ENCODE measurements around the gene CBFA2T2.
A peak's percentile ranks its signal among the peaks of the same experiment; 100 is the strongest.
"Not testable (repeated sequence)": the region's sequence is repeated elsewhere in the genome, so short reads cannot be mapped to it uniquely, and the experiment has no call there.

CBFA2T2 gene

GRCh38 chr20:33687993-33688937 lies 198.4 kb downstream of the CBFA2T2 start:
- Mint-ChIP-seq H3K27ac (peak overlapping the region; percentile 79), H3K4me1 (ENCODE audit: low read depth) (peaks cover 31% of the 10 kb centered on the region), H3K9me3 (no peaks in the 10 kb centered on the region), H3K27me3 (no peaks in the 10 kb centered on the region), H3K4me3 (no peak overlapping the region), H3K36me3 (ENCODE audit: low read depth) (no peaks in the 10 kb centered on the region)
- intact Hi-C loops (cut with micrococcal nuclease) = loop anchor here (2.0 to 5.0 kb wide), 2 partner anchors 33 to 44 kb away; partner anchors contain the start of genes PXMP4 and ZNF341

- H3K4me1 Mint-ChIP-seq (ENCODE audit: low read depth) = peaks cover 31% of the 10 kb centered on the region
- intact Hi-C loops (cut with micrococcal nuclease) = loop anchor here (5.0 kb wide), 1 partner anchor 43 kb away; the partner anchor contains the start of gene ZNF341
- H3K4me3 Mint-ChIP-seq = no peak overlapping the region
- no peaks in the 10 kb centered on the region for H3K36me3 Mint-ChIP-seq (ENCODE audit: low read depth)
- H3K9me3 Mint-ChIP-seq = no peaks in the 10 kb centered on the region
- no peaks in the 10 kb centered on the region for H3K27me3 Mint-ChIP-seq
- no peak overlapping the region for H3K27ac Mint-ChIP-seq
Observed at GRCh38 chr20:33688938-33689424, 199.1 kb downstream of the CBFA2T2 start.

- intact Hi-C loops (cut with micrococcal nuclease) = loop anchor here (5.0 kb wide), 1 partner anchor 43 kb away; the partner anchor contains the start of gene ZNF341
- no peak overlapping the region for H3K27ac Mint-ChIP-seq
- H3K4me3 Mint-ChIP-seq = no peak overlapping the region
- H3K9me3 Mint-ChIP-seq = no peaks in the 10 kb centered on the region
- no peaks in the 10 kb centered on the region for H3K27me3 Mint-ChIP-seq
- H3K4me1 Mint-ChIP-seq (ENCODE audit: low read depth) = peaks cover 30% of the 10 kb centered on the region
- no peaks in the 10 kb centered on the region for H3K36me3 Mint-ChIP-seq (ENCODE audit: low read depth)
Observed at GRCh38 chr20:33689493-33689892, 199.6 kb downstream of the CBFA2T2 start.

GRCh38 chr20:33689973-33690372 lies 200.1 kb downstream of the CBFA2T2 start:
- H3K36me3 Mint-ChIP-seq (ENCODE audit: low read depth) = no peaks in the 10 kb centered on the region
- no peak overlapping the region for H3K27ac Mint-ChIP-seq
- H3K4me3 Mint-ChIP-seq = no peak overlapping the region
- H3K4me1 Mint-ChIP-seq (ENCODE audit: low read depth) = peaks cover 25% of the 10 kb centered on the region
- intact Hi-C loops (cut with micrococcal nuclease) = loop anchor here (5.0 kb wide), 1 partner anchor 42 kb away; the partner anchor contains the start of gene ZNF341
- no peaks in the 10 kb centered on the region for H3K9me3 Mint-ChIP-seq
- no peaks in the 10 kb centered on the region for H3K27me3 Mint-ChIP-seq

GRCh38 chr20:33693289-33693688 lies 203.4 kb downstream of the CBFA2T2 start:
- H3K36me3 Mint-ChIP-seq (ENCODE audit: low read depth) = no peaks in the 10 kb centered on the region
- H3K27me3 Mint-ChIP-seq = no peaks in the 10 kb centered on the region
- H3K27ac Mint-ChIP-seq = no peak overlapping the region
- intact Hi-C loops (cut with micrococcal nuclease) = no loop called here
- no peak overlapping the region for H3K4me3 Mint-ChIP-seq
- H3K4me1 Mint-ChIP-seq (ENCODE audit: low read depth) = peaks cover 5% of the 10 kb centered on the region
- H3K9me3 Mint-ChIP-seq = no peaks in the 10 kb centered on the region

GRCh38 chr20:33693741-33694638 lies 204.1 kb downstream of the CBFA2T2 start:
- Mint-ChIP-seq H3K27me3 (no peaks in the 10 kb centered on the region), H3K4me3 (no peak overlapping the region), H3K27ac (no peak overlapping the region), H3K36me3 (ENCODE audit: low read depth) (no peaks in the 10 kb centered on the region), H3K9me3 (peaks cover 5% of the 10 kb centered on the region), H3K4me1 (ENCODE audit: low read depth) (peaks cover 5% of the 10 kb centered on the region)
- intact Hi-C loops (cut with micrococcal nuclease) = no loop called here

- Mint-ChIP-seq H3K4me3 (no peak overlapping the region), H3K36me3 (ENCODE audit: low read depth) (no peaks in the 10 kb centered on the region), H3K4me1 (ENCODE audit: low read depth) (peaks cover 5% of the 10 kb centered on the region), H3K27ac (no peak overlapping the region), H3K27me3 (no peaks in the 10 kb centered on the region), H3K9me3 (peaks cover 5% of the 10 kb centered on the region)
- intact Hi-C loops (cut with micrococcal nuclease) = no loop called here
Observed at GRCh38 chr20:33694639-33695012, 204.7 kb downstream of the CBFA2T2 start.

- Mint-ChIP-seq H3K9me3 (peaks cover 13% of the 10 kb centered on the region), H3K27ac (no peak overlapping the region), H3K4me3 (no peak overlapping the region), H3K27me3 (no peaks in the 10 kb centered on the region), H3K4me1 (ENCODE audit: low read depth) (no peaks in the 10 kb centered on the region), H3K36me3 (ENCODE audit: low read depth) (no peaks in the 10 kb centered on the region)
- intact Hi-C loops (cut with micrococcal nuclease) = no loop called here
Observed at GRCh38 chr20:33696448-33696847, 206.6 kb downstream of the CBFA2T2 start.

- intact Hi-C loops (cut with micrococcal nuclease) = no loop called here
- no peaks in the 10 kb centered on the region for H3K36me3 Mint-ChIP-seq (ENCODE audit: low read depth)
- H3K9me3 Mint-ChIP-seq = peaks cover 13% of the 10 kb centered on the region
- no peaks in the 10 kb centered on the region for H3K4me1 Mint-ChIP-seq (ENCODE audit: low read depth)
- no peaks in the 10 kb centered on the region for H3K27me3 Mint-ChIP-seq
- H3K27ac Mint-ChIP-seq = peak overlapping the region; percentile 24
- no peak overlapping the region for H3K4me3 Mint-ChIP-seq
Observed at GRCh38 chr20:33697129-33697528, 207.2 kb downstream of the CBFA2T2 start.

GRCh38 chr20:33698966-33699365 lies 209.1 kb downstream of the CBFA2T2 start:
- intact Hi-C loops (cut with micrococcal nuclease); H3K27me3 Mint-ChIP-seq; H3K27ac Mint-ChIP-seq; H3K36me3 Mint-ChIP-seq (ENCODE audit: low read depth); H3K4me1 Mint-ChIP-seq (ENCODE audit: low read depth); H3K4me3 Mint-ChIP-seq: not testable (repeated sequence)
- H3K9me3 Mint-ChIP-seq = peaks cover 13% of the 10 kb centered on the region
